ENCODE measurements around the gene LYSET. TPM values are rescaled to one million over a fixed set of nuclear protein-coding genes. Genes with fewer than 3 reads are reported as not detected.
"Not testable (repeated sequence)": the region's sequence is repeated elsewhere in the genome, so short reads cannot be mapped to it uniquely, and the experiment has no call there.

The LYSET gene
- total and polyA plus RNA-seq, 2 donors (not counting 1 experiment from before 2014, with no cell fraction given), result 11.6 TPM

- Histone ChIP-seq H3K4me3 (replicated peaks in 1 of 4; ENCODE audit: control extremely low read depth in 1 of 4, insufficient read depth in 1 of 4, low read depth in 3 of 4, low read length in 4 of 4) (no peak overlapping the region), H3K4me2 (ENCODE audit: extremely low read depth, insufficient read depth, low read length) (no peak overlapping the region), H3K36me3 (ENCODE audit: control insufficient read depth, insufficient read depth, low read length) (no peaks in the 10 kb centered on the region), H3K4me1 (ENCODE audit: control insufficient read depth, extremely low read depth, insufficient read depth, low read length) (no peaks in the 10 kb centered on the region), H3K27me3 (ENCODE audit: control insufficient read depth, insufficient read depth, low read length) (no peaks in the 10 kb centered on the region), H3K9ac (ENCODE audit: insufficient read depth, low read length) (no peak overlapping the region), H2AFZ (ENCODE audit: low read length) (no peak overlapping the region), H3K79me2 (ENCODE audit: control insufficient read depth, insufficient read depth, low read length) (no peaks in the 10 kb centered on the region), H4K20me1 (ENCODE audit: control insufficient read depth, extremely low read depth, insufficient read depth, low read length) (no peaks in the 10 kb centered on the region), H3K9me3 (ENCODE audit: control insufficient read depth, insufficient read depth, low read depth, low read length) (no peaks in the 10 kb centered on the region), H3K27ac (ENCODE audit: insufficient read depth, low read length) (no peak overlapping the region)
- TF ChIP-seq EZH2 (IDR thresholded peaks at IDR 0.05; ENCODE audit: low read length, missing control alignments) (no peak), CTCF (conservative IDR thresholded peaks at IDR 0.05 in 1 of 2, IDR thresholded peaks at IDR 0.05 in 1 of 2; ENCODE audit: low read depth in 1 of 2, low read length in 2 of 2) (peak; percentile 38 to 49)
- DNase-seq (ENCODE audit: low read depth in 2 of 2), result no peak
Observed at GRCh38 chr14:93160353-93160801, 24.7 kb upstream of the LYSET start.

- H3K79me2 ChIP-seq (ENCODE audit: control insufficient read depth, insufficient read depth, low read length), result no peaks in the 10 kb centered on the region
- DNase-seq (ENCODE audit: low read depth in 2 of 2), result no peak
- H3K9me3 ChIP-seq (ENCODE audit: control insufficient read depth, insufficient read depth, low read depth, low read length), result no peaks in the 10 kb centered on the region
- H3K4me3 ChIP-seq (replicated peaks in 1 of 4; ENCODE audit: control extremely low read depth in 1 of 4, insufficient read depth in 1 of 4, low read depth in 3 of 4, low read length in 4 of 4), result no peak overlapping the region
- no peaks in the 10 kb centered on the region for H4K20me1 ChIP-seq (ENCODE audit: control insufficient read depth, extremely low read depth, insufficient read depth, low read length)
- H3K36me3 ChIP-seq (ENCODE audit: control insufficient read depth, insufficient read depth, low read length), result no peaks in the 10 kb centered on the region
- no peak overlapping the region for H2AFZ ChIP-seq (ENCODE audit: low read length)
- no peak overlapping the region for H3K9ac ChIP-seq (ENCODE audit: insufficient read depth, low read length)
- H3K4me1 ChIP-seq (ENCODE audit: control insufficient read depth, extremely low read depth, insufficient read depth, low read length), result no peaks in the 10 kb centered on the region
- TF ChIP-seq EZH2 (IDR thresholded peaks at IDR 0.05; ENCODE audit: low read length, missing control alignments), result no peak
- no peaks in the 10 kb centered on the region for H3K27me3 ChIP-seq (ENCODE audit: control insufficient read depth, insufficient read depth, low read length)
- H3K27ac ChIP-seq (ENCODE audit: insufficient read depth, low read length), result no peak overlapping the region
- H3K4me2 ChIP-seq (ENCODE audit: extremely low read depth, insufficient read depth, low read length), result no peak overlapping the region
Observed at GRCh38 chr14:93161411-93161940, 23.6 kb upstream of the LYSET start.

GRCh38 chr14:93163564-93163963 is 21.6 kb upstream of the LYSET start:
- H3K4me1 ChIP-seq (ENCODE audit: control insufficient read depth, extremely low read depth, insufficient read depth, low read length), result no peaks in the 10 kb centered on the region
- no peaks in the 10 kb centered on the region for H3K79me2 ChIP-seq (ENCODE audit: control insufficient read depth, insufficient read depth, low read length)
- no peak overlapping the region for H3K4me2 ChIP-seq (ENCODE audit: extremely low read depth, insufficient read depth, low read length)
- H3K9me3 ChIP-seq (ENCODE audit: control insufficient read depth, insufficient read depth, low read depth, low read length), result no peaks in the 10 kb centered on the region
- no peak overlapping the region for H3K4me3 ChIP-seq (replicated peaks in 1 of 4; ENCODE audit: control extremely low read depth in 1 of 4, insufficient read depth in 1 of 4, low read depth in 3 of 4, low read length in 4 of 4)
- no peaks in the 10 kb centered on the region for H4K20me1 ChIP-seq (ENCODE audit: control insufficient read depth, extremely low read depth, insufficient read depth, low read length)
- no peak overlapping the region for H3K27ac ChIP-seq (ENCODE audit: insufficient read depth, low read length)
- H2AFZ ChIP-seq (ENCODE audit: low read length), result no peak overlapping the region
- no peak for TF ChIP-seq EZH2 (IDR thresholded peaks at IDR 0.05; ENCODE audit: low read length, missing control alignments)
- TF ChIP-seq CTCF (conservative IDR thresholded peaks at IDR 0.05 in 1 of 2, IDR thresholded peaks at IDR 0.05 in 1 of 2; ENCODE audit: low read depth in 1 of 2, low read length in 2 of 2), result no peak
- H3K27me3 ChIP-seq (ENCODE audit: control insufficient read depth, insufficient read depth, low read length), result no peaks in the 10 kb centered on the region
- H3K9ac ChIP-seq (ENCODE audit: insufficient read depth, low read length), result no peak overlapping the region
- no peaks in the 10 kb centered on the region for H3K36me3 ChIP-seq (ENCODE audit: control insufficient read depth, insufficient read depth, low read length)
- DNase-seq (ENCODE audit: low read depth in 2 of 2), result no peak

- not testable (repeated sequence) for H3K4me1 ChIP-seq (ENCODE audit: control insufficient read depth, extremely low read depth, insufficient read depth, low read length); H3K79me2 ChIP-seq (ENCODE audit: control insufficient read depth, insufficient read depth, low read length); H4K20me1 ChIP-seq (ENCODE audit: control insufficient read depth, extremely low read depth, insufficient read depth, low read length); H3K27ac ChIP-seq (ENCODE audit: insufficient read depth, low read length); H3K4me3 ChIP-seq (replicated peaks in 1 of 4; ENCODE audit: control extremely low read depth in 1 of 4, insufficient read depth in 1 of 4, low read depth in 3 of 4, low read length in 4 of 4); H3K27me3 ChIP-seq (ENCODE audit: control insufficient read depth, insufficient read depth, low read length); DNase-seq (ENCODE audit: low read depth in 2 of 2); H3K4me2 ChIP-seq (ENCODE audit: extremely low read depth, insufficient read depth, low read length); H3K36me3 ChIP-seq (ENCODE audit: control insufficient read depth, insufficient read depth, low read length); H2AFZ ChIP-seq (ENCODE audit: low read length); H3K9me3 ChIP-seq (ENCODE audit: control insufficient read depth, insufficient read depth, low read depth, low read length); H3K9ac ChIP-seq (ENCODE audit: insufficient read depth, low read length)
Observed at GRCh38 chr14:93165271-93166265, 19.5 kb upstream of the LYSET start.

GRCh38 chr14:93168610-93169009 is 16.5 kb upstream of the LYSET start:
- not testable (repeated sequence) for DNase-seq (ENCODE audit: low read depth in 2 of 2); H3K9me3 ChIP-seq (ENCODE audit: control insufficient read depth, insufficient read depth, low read depth, low read length); H3K36me3 ChIP-seq (ENCODE audit: control insufficient read depth, insufficient read depth, low read length); H4K20me1 ChIP-seq (ENCODE audit: control insufficient read depth, extremely low read depth, insufficient read depth, low read length); H3K4me1 ChIP-seq (ENCODE audit: control insufficient read depth, extremely low read depth, insufficient read depth, low read length); H3K27ac ChIP-seq (ENCODE audit: insufficient read depth, low read length); H3K4me3 ChIP-seq (replicated peaks in 1 of 4; ENCODE audit: control extremely low read depth in 1 of 4, insufficient read depth in 1 of 4, low read depth in 3 of 4, low read length in 4 of 4); H3K4me2 ChIP-seq (ENCODE audit: extremely low read depth, insufficient read depth, low read length); H3K27me3 ChIP-seq (ENCODE audit: control insufficient read depth, insufficient read depth, low read length); H3K9ac ChIP-seq (ENCODE audit: insufficient read depth, low read length); H3K79me2 ChIP-seq (ENCODE audit: control insufficient read depth, insufficient read depth, low read length); H2AFZ ChIP-seq (ENCODE audit: low read length)
